Activated CD4-positive, alpha-beta T cell treated with anti-CD3 and anti-CD28 coated beads, Interleukin-10, Interleukin-2, amounts not matched to agents 100 ng/mL and 50 ng/mL, durations not matched to agents 16 hours and 8 hours (primary cell): ENCODE measurements around the gene ATP2B2.
A peak's percentile ranks its signal among the peaks of the same experiment; 100 is the strongest.

ENCODE experiments used
- DNase-seq: peaks from one replicate; pipeline ENCODE4 v3.0.0-alpha.2; 2020

ATP2B2 gene

GRCh38 chr3:10289787-10290355, 215.5 kb downstream of the ATP2B2 start:
- DNase-seq, result no peak

- DNase-seq, result no peak
Measured at GRCh38 chr3:10289077-10289476, 216.3 kb downstream of the ATP2B2 start.

DNA sequence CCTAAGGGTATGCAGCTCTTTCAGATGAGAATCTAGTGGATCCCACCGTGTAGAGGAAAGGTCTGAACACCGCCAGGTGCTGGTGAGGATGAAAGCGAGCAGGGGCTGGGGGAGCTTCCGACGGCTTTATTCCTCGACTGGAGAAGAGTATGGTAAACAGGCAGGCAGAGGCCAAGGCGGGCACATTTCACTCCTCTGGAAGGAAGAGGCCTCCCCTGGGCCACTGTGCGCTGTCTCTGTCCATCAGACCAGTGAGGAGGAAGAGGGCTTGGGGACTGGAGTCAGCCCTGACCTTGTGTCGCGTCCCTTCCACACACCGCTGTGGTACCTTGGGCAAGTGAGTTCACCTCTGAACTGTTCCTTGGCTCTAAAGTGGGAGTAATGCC, 216.8 kb downstream of the ATP2B2 start:
- DNase-seq, result no peak

- DNase-seq, result no peak
Measured at GRCh38 chr3:10287936-10288574, 217.3 kb downstream of the ATP2B2 start.

DNA sequence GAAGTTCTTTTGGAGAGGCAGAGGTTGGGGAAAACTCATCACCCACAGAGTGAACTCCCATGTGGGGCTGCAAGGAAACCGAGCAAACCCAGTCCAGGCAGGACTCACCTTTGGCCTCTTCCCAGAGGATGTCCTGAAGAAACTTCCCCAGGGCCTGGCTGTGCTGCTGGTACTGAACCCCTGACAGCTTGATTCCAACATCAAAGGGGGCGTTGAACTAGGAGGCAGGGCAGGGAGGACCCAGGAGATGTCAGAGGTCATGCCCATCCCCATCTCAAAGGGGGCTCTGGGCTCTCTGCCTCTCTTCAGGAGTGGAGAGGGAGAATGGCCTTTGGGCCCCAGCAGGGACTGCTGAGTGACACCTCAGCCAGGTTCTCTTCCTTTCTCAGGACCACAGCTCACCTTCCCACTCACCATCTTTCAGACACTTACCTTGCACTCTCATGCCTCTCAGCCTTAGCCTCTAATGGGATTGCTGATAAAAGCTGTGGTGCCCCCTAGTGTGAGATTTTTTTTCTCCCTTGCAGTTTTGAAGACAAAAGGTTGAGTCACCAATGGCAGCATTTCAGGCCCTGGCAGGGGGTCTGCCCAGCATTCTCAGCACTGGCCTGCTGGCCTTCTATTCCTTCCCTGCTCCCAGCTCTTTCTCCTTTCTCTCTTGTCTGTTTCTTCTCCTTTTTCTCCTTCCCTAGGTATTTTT, 218.6 kb downstream of the ATP2B2 start:
- peak; percentile 60 for DNase-seq

GRCh38 chr3:10286133-10286524, 219.3 kb downstream of the ATP2B2 start:
- no peak for DNase-seq

GRCh38 chr3:10285272-10286132, 219.9 kb downstream of the ATP2B2 start:
- peak; percentile 41 for DNase-seq

DNA sequence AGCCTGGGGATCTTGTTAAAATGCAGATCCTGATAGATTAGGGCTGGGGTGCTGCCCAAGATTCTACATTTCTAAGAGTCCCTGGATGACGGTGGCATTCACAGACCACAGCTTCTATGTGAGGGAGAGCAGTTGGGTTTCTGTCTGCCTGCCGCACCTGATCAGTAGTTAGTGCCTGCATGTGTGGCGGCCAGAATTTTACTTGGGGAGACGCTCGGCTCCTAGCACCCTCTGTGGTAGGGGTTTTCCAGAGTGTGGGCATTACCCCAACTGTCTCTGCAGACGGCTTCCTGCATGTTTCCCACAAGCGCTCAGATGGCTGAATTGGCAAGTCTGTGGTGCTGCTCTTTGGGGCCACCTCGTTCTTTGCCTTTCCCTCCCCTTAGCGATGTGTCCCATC, 220.9 kb downstream of the ATP2B2 start:
- peak; percentile 80 for DNase-seq

- DNase-seq, result no peak
Measured at GRCh38 chr3:10283638-10284037, 221.7 kb downstream of the ATP2B2 start.

- no peak for DNase-seq
Measured at GRCh38 chr3:10281951-10282350, 223.4 kb downstream of the ATP2B2 start.

DNA sequence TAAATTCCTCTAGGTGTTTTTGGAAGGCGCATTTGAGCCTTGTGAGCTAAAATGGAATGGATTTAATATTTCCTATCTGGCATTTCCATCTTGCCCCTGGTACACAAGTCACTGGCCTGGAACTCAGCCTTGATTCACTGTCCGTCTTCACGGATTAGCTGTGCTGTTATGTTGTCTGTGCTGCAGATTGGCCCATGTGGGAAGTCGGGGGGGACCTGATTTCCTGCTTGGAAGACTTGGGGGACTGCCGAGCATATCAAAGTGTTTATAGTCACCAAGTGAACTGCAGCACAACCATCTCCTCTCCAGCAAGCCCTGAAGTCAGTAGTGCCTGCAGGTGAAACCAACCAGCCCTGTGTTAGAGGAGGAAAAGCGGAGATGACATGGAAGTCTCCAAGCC, 224.8 kb downstream of the ATP2B2 start:
- no peak for DNase-seq

- DNase-seq, result peak; percentile 32
Measured at GRCh38 chr3:10280177-10280529, 225.2 kb downstream of the ATP2B2 start.

DNA sequence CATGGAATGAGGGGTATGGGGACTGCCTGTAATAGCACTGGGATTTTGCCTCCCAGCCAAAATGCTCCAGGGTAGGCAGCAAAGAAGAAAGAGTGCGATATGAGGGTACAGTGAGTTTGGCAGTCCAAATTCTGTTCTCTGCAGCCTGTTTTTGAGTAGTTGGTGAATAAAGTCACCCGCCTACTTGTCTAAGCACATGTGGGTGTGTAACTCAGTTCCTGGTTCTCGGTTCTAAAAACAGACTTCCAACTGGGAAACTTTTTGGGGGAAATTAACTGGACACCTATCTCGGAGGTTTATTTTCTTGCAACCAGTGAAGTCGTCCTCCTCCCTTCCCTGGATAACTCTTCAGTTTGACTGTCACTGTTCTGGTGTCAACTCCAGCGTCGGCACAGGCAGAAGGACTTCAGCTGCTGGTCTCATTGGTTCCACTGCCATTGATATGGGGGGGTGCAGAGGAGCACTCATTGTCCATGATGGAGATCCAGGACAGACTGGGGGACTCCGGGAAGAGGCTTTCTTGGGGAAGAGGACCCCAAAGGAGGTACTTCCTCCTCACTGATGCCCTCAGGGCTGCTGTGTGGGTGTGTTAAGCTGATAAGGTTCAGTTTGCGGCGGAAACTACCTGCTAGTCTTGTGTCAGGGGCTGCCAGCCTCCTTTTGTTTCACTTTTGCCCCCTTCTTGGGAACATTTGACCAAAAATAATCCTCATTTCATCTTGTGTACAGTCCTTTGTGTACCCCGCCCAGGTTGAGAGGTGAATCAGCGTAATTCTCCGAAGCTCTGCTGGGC, 225.8 kb downstream of the ATP2B2 start:
- no peak for DNase-seq

- DNase-seq, result no peak
Measured at GRCh38 chr3:10278501-10278900, 226.9 kb downstream of the ATP2B2 start.

DNA sequence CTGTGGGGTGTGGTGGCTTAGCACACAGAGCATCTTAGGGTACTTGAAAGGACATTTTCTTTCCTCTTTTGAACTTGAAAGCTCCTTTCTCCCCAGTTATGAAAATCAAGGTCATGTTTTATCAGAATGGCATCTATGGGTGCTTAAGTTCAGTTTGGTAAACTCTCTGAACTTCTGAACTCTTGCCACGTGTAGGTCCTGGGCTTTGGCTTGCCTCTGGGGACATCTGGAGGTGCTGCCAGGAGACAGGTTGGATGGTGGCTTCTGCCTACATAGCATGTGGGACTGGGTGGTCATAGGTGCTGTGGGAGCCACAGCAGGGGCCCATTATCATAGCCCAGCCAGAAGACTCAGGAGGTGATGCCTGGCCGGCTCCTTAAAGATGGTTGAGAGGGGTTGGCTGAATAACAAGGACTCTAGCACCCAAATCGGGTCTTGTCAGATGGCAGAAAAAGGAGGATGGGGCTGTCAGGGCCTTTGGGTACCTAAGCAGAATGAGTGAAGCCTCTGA, 228.2 kb downstream of the ATP2B2 start:
- no peak for DNase-seq

DNA sequence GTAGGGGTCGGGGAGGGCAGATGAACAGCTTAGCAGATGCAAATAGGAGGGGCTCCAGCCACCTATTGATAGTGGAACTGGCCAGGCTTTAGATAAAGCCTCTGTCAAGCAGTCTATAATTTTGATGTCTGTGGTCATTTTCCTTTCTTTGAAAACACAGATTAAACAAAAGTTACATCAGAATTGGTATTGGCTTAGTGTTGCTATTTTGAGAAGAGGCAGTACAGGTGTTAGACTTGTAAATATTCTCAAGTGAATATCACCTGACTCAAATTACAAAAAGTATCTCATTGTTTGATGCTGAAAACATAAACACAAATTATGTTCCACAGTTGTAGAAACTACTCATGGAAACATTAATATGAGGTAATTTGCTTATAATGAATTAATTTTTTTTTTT, 230.8 kb downstream of the ATP2B2 start:
- no peak for DNase-seq
